Prostate gland (tissue), 2 donors: ENCODE measurements around the gene SHQ1. TPM values are rescaled to one million over a fixed set of nuclear protein-coding genes. Genes with fewer than 3 reads are reported as not detected.
"Not testable (repeated sequence)": the region's sequence is repeated elsewhere in the genome, so short reads cannot be mapped to it uniquely, and the experiment has no call there.

ENCODE experiments used
- DNase-seq: peaks from one replicate; pipeline ENCODE4 v3.0.0-alpha.2; 2019; ENCODE audit warnings: low spot score
- H3K27ac ChIP-seq, 2 donors: fragments of 200-600 bp; sonication (generic); 2 replicates each; pipeline ENCODE4 v1.5.1; 2017 to 2019
- H3K27me3 ChIP-seq: fragments of 200-600 bp; sonication (generic); replicated peaks from 2 replicates; pipeline ENCODE4 v1.5.1; 2019; ENCODE audit not compliant: insufficient read depth
- H3K36me3 ChIP-seq, 2 donors: fragments of 200-600 bp; sonication (generic); 1 replicate in 1 of 2; 2 replicates in 1 of 2; pipeline versions ENCODE4 v1.5.1 to v1.8.1; 2017 to 2019
- H3K4me1 ChIP-seq: fragments of 200-600 bp; sonication (generic); replicated peaks from 2 replicates; pipeline ENCODE4 v1.5.1; 2019
- H3K4me3 ChIP-seq, 2 donors: fragments of 200-600 bp; sonication (generic); 2 replicates each; pipeline ENCODE4 v1.5.1; 2017 to 2019
- H3K9me3 ChIP-seq: fragments of 200-600 bp; sonication (generic); 2 replicates; pipeline ENCODE4 v1.5.1; 2017
- POLR2A ChIP-seq: fragments of 450-650 bp; IDR thresholded peaks from one replicate; pipeline ENCODE4 v1.6.1; 2016; ENCODE audit warnings: antibody characterized with exemption, mild to moderate bottlenecking
- POLR2AphosphoS5 ChIP-seq: sonication (generic); formaldehyde crosslinking; IDR thresholded peaks from one replicate; pipeline ENCODE4 v1.6.1; 2017; ENCODE audit warnings: antibody characterized with exemption
- WGBS: methylation state at CpG from one replicate; pipeline ENCODE4 v1.1.5; 2018; 5-methylcytosine and 5-hydroxymethylcytosine counted together
- intact Hi-C: fragments of 100-400 bp; cut with DNase I; formaldehyde crosslinking; loops from one replicate; pipeline ENCODE4 v1.14.2; 2022
- total RNA-seq, 2 donors: library from RNA; depleted of rRNA; stranded (reverse); fragments of >200 nt; gene quantifications; one replicate each; pipeline ENCODE4 v1.1.0, GENCODE V29; 2016
- TF ChIP-seq, protein P1 (sequence below), 4 experiments: fragments of 200-600 bp in 2 of 4; fragments of 450-650 bp in 2 of 4; sonication (generic) in 2 of 4; IDR thresholded peaks; 1 replicate in 3 of 4; 2 replicates in 1 of 4; pipeline ENCODE4 v1.5.1; 2016 to 2019; ENCODE audit warnings: antibody characterized with exemption in 4 of 4, mild to moderate bottlenecking in 2 of 4, moderate library complexity in 2 of 4

The SHQ1 gene
- total RNA-seq, 2 donors from 2014 or later, result 12.9 to 31.9 TPM

DNA sequence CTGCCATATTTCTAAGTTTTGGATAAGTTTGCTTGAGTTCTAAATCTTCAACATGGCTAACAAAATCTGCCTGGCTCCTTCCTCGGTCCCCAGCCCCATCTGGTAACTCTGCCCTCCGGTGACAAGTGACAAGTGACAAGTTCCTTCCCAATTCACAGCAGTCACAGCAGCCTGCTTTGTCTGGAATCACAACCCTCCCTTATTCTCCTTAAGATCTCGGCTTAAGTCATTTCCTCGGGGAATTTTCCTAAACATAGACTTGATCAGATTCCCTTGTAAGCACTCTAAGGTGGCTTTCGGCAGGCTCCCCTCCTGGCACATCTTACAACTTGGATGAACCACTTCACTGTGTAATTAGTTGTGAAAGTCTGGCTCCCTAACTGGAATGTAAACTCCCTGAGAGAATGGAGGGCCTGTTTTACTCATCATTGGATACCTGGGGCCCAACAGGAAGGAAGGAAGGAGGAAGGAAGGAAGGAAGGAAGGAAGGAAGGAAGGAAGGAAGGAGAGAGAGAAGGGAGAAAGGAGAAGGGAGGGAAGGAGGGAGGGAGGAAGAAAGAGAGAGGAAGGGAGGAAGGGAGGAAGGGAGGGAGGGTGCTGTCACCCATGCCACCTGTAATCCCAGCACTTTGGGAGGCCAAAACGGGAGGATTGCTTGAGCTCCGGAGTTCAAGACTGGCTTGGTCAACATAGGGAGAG, 126.4 kb downstream of the SHQ1 start:
- intact Hi-C loops, result no loop called here
- no peaks in the 10 kb centered on the region for H3K27me3 ChIP-seq
- H3K27ac ChIP-seq, result peak overlapping the region; percentile 72 to 74
- H3K4me3 ChIP-seq, result no peak overlapping the region
- H3K9me3 ChIP-seq, result no peaks in the 10 kb centered on the region
- H3K36me3 ChIP-seq, result no peaks in the 10 kb centered on the region
- no peak for DNase-seq
- 72% methylated on average over 7 of the region's 7 CpGs for WGBS
- H3K4me1 ChIP-seq, result no peaks in the 10 kb centered on the region
- TF ChIP-seq POLR2AphosphoS5, result no peak
- TF ChIP-seq POLR2A, result no peak
- TF ChIP-seq, protein P1, sequence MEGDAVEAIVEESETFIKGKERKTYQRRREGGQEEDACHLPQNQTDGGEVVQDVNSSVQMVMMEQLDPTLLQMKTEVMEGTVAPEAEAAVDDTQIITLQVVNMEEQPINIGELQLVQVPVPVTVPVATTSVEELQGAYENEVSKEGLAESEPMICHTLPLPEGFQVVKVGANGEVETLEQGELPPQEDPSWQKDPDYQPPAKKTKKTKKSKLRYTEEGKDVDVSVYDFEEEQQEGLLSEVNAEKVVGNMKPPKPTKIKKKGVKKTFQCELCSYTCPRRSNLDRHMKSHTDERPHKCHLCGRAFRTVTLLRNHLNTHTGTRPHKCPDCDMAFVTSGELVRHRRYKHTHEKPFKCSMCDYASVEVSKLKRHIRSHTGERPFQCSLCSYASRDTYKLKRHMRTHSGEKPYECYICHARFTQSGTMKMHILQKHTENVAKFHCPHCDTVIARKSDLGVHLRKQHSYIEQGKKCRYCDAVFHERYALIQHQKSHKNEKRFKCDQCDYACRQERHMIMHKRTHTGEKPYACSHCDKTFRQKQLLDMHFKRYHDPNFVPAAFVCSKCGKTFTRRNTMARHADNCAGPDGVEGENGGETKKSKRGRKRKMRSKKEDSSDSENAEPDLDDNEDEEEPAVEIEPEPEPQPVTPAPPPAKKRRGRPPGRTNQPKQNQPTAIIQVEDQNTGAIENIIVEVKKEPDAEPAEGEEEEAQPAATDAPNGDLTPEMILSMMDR (IDR thresholded peaks at IDR 0.05), result no peak

DNA sequence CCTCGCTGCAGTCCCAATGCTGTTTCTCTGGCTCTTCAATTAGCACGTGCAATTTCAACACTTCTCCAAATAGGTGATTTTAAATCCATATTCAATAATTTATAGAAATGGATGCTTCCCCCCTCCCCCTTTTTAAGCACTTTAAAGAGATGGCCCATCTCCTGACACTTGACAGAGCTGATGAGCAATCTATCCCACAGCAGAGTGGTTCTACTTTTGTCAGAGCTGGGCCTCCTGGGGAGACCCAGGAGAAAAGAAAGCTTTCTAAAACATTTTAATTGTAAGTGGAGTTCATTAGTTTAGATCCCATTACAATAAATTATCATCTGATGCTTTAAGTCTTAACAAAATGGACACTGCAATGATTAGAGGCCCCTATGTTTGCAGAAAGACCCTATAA, 127.7 kb downstream of the SHQ1 start:
- no peaks in the 10 kb centered on the region for H3K9me3 ChIP-seq
- 95% methylated on average over 2 of the region's 2 CpGs for WGBS
- H3K27me3 ChIP-seq, result no peaks in the 10 kb centered on the region
- no peak overlapping the region for H3K27ac ChIP-seq
- no peaks in the 10 kb centered on the region for H3K4me1 ChIP-seq
- intact Hi-C loops, result no loop called here
- H3K36me3 ChIP-seq, result no peaks in the 10 kb centered on the region
- TF ChIP-seq POLR2A (no peak), POLR2AphosphoS5 (no peak)
- TF ChIP-seq, protein P1 (IDR thresholded peaks at IDR 0.05), result no peak
- DNase-seq, result no peak
- no peak overlapping the region for H3K4me3 ChIP-seq

DNA sequence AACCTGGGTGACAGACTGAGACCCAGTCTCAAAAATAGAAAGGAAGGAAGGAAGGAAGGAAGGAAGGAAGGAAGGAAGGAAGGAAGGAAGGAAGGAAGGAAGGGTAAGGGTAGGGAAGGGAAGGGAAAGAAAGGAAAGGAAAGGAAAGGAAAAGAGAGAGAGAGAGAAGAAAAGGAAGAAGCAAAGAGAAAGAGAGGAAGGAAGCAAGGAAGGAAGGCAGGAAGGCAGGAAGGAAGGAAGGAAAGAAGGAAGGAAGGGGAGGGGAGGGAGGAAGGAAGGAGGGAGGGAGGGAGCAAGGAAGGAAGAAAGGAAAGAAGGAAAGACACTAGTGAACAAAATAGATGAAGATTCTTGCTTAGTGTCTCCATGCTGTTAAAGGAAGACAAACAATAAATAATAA, 129.1 kb downstream of the SHQ1 start:
- Histone ChIP-seq H3K27ac (no peak overlapping the region), H3K36me3 (no peaks in the 10 kb centered on the region), H3K9me3 (no peaks in the 10 kb centered on the region), H3K27me3 (no peaks in the 10 kb centered on the region), H3K4me1 (no peaks in the 10 kb centered on the region), H3K4me3 (no peak overlapping the region)
- no peak for TF ChIP-seq POLR2AphosphoS5
- TF ChIP-seq, protein P1 (IDR thresholded peaks at IDR 0.05), result no peak
- no peak for TF ChIP-seq POLR2A
- no peak for DNase-seq
- intact Hi-C loops, result no loop called here

DNA sequence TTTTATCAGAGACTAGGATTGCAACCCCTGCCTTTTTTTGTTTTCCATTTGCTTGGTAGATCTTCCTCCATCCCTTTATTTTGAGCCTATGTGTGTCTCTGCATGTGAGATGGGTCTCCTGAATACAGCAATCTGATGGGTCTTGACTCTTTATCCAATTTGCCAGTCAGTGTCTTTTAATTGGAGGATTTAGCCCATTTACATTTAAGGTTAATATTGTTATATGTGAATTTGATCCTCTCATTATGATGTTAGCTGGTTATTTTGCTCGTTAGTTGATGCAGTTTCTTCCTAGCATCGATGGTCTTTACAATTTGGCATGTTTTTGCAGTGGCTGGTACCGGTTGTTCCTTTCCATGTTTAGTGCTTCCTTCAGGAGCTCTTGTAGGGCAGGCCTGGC, 134.1 kb downstream of the SHQ1 start:
- H3K27me3 ChIP-seq, intact Hi-C loops, H3K9me3 ChIP-seq, H3K4me1 ChIP-seq, DNase-seq, H3K4me3 ChIP-seq, H3K27ac ChIP-seq, H3K36me3 ChIP-seq: not testable (repeated sequence)
- WGBS, result 88% methylated on average over 3 of the region's 3 CpGs

DNA sequence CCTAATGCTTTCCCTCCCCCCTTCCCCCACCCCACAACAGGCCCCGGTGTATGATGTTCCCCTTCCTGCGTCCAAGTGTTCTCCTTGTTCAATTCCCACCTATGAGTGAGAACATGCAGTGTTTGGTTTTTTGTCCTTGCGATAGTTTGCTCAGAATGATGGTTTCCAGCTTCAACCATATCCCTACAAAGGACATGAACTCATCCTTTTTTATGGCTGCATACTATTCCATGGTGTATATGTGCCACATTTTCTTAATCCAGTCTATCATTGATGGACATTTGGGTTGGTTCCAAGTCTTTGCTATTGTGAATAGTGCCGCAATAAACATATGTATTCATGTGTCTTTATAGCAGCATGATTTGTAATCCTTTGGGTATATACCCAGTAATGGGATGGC, 137.8 kb downstream of the SHQ1 start:
- DNase-seq, H3K27ac ChIP-seq, H3K9me3 ChIP-seq, intact Hi-C loops, H3K4me3 ChIP-seq, H3K36me3 ChIP-seq, H3K27me3 ChIP-seq, H3K4me1 ChIP-seq: not testable (repeated sequence)
- 96% methylated on average over 4 of the region's 4 CpGs for WGBS

DNA sequence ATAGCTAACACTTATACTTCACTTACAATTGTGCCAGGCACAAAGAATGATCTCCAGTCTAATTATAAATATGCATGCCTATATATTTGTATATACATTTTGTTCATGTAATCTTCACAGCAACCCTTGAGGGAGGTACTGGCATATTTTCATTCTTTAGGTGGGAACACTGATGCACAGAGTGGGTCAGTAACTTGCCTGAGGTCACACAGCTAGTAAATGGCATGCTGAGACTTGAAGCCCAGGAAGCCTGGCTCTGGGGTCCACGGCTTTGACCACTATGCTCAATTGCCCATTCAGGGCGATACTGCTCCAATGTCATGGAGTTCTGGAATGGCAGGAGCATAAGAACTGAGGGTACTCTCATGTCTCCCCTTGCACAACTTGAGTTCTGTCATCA, 139.8 kb downstream of the SHQ1 start:
- Histone ChIP-seq H3K27ac (no peak overlapping the region), H3K4me3 (no peak overlapping the region), H3K36me3 (no peaks in the 10 kb centered on the region), H3K4me1 (no peaks in the 10 kb centered on the region), H3K9me3 (no peaks in the 10 kb centered on the region), H3K27me3 (no peaks in the 10 kb centered on the region)
- intact Hi-C loops, result no loop called here
- TF ChIP-seq POLR2A (no peak), POLR2AphosphoS5 (no peak)
- TF ChIP-seq, protein P1 (IDR thresholded peaks at IDR 0.05), result no peak
- 79% methylated on average over 2 of the region's 2 CpGs for WGBS
- DNase-seq, result no peak
